DLD1 (cell line): ENCODE results near the gene DAPK2.

ENCODE experiments used
- in situ Hi-C: cut with HindIII; loops from 2 replicates; pipeline ENCODE4 v1.10.0; 2017; ENCODE audit warnings: low sequenced_read_pairs

DAPK2 gene

DNA sequence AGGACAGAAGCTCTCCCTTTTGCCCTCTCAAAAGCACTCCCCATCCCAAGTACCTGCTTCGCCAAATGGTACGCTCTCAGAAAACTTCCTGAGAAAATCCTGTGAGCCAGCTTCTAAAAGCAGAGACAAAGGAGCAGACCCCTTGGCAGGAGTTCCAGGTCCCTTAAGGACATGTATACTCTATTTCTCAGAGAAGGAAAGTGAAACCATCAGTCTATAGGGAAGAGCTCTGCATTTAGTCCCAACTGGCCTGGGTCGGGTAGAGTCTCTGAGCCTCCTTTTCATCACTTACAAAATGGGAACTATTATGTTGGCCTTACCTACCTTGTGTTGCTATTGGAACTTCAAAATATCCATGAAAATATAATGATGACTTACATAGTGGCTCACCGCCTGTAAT, 19.7 kb downstream of the DAPK2 start:
- in situ Hi-C loops = no loop called here

DNA sequence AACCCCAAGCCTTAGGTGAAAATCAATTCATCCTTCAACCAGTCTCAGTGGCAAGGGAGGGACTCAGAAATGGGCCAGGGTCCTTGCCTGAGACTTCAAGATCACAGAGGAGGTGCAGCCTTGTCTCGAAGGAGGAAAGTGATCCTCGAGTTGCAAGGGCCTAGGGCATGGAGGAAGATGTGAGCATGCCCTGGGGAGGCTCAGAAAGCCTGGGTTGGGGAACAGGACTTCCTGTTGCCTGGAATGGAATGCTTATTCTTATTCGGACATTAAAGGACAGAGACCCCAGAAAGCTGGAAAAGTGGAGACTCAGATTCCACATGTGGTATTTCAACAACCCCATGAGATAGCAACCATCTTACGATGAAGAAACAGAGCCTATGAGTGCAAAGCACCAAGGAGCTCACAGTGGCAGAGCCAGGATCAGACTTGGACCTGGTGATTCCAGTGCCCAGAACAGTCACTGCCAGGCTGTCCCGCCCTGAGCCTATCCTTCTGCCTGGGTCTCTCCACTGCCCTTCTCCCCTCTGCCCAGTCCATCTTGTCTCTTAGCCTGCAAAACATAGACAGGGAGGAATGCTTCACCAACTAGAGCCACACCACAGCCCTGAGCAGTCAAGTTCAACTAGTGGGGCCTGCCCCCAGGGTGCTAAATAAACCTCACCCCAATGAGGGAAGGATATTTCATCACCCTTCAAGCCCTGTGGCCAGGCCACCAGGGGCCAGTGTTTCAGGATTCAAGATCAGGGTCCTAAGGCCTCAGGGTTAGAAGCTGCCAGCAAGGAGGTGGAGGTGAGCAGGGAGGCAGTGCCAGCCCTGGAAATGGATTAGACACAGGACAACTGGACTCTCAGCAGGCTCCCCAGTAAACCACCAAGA, 21.9 kb downstream of the DAPK2 start:
- in situ Hi-C loops = no loop called here

DNA sequence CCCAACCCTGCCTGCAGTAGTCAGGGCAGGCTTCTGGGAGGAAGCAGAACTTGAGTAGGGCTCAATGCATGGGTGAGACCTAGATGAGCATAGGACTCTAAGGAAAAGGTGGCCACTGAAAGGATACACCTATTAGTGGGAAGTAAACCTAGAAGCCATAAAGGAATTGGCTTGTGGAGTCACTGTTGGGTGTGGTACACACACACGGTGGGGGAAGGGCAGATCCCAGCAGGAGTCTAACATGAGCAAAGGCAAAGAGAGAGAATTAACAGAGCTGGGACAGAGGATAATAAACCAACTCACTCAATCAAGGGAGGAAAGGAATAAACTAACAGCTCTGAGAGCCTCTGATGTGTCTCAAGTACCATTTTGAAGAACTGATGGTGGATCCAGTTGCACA, 23.1 kb downstream of the DAPK2 start:
- in situ Hi-C loops = no loop called here

DNA sequence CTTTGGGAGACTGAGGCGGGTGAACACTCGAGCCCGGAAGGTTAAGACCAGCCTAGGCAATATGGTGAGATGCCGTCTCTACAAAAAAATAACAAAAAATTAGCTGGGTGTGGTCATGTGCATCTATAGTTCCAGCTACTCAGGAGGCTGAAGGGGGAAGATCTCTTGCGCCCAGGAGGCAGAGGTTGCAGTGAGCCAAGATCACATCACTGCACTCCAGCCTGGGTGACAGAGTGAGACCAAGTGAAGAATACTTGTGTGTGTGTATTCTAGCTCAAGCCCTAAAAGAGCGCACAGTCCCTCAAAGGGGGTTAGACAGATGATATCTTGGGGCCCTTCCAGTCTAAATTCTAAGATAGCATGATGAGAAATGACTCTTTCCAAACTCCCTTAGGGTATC, 23.7 kb downstream of the DAPK2 start:
- in situ Hi-C loops = no loop called here

DNA sequence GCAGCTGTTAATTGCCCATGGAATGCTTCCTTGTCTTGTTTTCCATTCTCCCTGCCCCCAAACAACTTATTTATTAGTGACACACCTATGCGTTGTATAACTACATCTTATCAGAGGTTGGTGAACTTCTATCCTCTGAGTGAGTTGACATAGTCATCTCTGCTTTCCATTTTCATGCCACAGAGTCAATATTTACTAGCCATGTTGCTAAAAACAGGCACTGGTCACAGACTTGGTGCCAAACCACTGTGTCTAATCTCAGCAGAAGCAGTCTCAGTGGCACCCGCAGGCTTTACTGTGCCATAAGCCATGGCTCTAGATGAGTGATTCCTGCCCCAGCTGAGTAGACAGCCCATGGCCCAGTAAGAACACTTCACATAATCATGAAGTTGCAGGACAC, 26.5 kb downstream of the DAPK2 start:
- in situ Hi-C loops = no loop called here

DNA sequence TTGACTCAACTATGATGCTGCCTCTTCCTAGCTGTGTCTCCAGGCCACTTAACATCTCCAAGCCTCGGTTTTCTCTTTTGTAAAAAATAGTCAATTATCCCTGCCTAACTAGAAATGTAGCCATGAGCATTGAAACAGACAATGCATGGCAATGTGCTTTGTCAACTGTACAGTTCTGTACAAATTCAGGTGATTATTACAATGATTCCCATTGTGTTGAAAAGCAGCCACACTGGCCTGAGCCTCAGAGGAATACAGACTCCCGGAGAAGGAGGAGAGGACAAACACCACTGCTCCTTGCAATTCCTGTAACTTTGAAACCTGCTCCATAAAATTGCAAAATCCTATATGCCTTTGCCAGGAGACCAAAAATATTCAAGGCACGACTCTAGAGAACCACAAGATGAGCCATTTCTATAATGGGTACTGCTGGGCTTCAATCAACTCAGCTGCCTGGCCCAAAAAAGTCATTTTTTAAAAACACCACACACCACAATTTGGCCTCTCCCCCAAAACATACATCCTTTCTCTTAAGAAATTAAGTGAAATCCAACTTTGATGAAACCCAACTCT, 28.6 kb downstream of the DAPK2 start:
- in situ Hi-C loops = no loop called here

DNA sequence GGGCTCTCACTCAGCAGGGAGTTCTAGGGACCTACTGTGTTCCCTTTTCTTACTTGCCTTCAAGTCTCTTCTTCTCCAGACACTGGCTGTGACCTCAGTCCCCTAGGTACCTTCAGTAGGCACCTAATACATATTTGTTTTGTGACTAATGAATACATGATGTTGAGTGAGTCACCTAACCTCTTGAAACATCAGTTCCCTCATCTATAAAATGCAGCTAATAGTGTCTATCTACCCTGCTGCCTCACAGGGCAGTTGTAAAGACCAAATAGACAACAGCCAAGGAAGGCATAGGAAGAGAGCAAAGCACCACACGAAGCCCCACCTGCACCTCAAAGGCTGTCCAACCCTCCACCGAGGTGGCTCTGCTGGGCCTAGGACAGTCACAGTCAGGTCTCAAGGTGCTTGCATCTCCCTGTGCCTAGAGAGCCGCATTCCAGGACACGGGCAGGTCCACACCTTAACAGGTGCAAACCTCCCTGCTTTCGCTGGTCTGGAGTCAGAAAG, 29.1 kb downstream of the DAPK2 start:
- in situ Hi-C loops = no loop called here

DNA sequence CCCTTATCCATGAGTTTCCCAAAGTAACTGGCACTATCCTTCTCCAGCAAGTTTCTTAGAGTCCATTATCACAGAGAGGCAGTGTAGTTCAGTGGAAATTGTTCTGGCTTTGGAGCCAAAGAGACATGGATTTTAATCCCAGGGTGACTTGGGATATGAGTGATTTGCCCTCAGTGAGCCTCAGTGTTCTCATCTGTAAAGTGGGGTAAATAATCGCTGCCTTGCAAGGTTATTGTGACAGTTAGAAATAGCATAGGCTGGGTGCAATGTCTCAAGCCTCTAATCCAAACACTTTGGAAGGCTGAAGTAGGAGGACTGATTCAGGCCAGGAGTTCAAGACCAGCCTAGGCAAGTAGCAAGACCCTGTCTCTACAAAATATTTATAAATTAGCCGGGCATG, 30.0 kb downstream of the DAPK2 start:
- in situ Hi-C loops = no loop called here

DNA sequence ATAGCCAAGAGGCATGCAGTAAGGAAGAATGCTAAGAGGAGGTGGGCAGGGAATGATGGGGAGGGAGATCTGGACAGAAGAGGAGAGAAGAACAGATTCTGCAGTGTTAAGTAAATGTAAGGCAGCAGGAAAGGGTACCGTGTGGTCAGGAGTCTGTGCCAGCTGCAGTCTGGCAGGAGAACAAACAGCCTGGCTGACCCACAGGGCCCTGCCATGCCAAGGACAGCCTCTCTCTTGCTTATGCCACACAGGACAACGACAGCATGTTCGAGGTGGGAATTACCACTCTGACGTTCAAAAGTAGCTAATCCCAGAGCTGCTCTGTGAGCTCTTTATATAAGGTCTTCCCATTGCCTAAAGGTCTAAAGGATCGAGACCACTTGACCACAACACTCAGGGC, 31.3 kb downstream of the DAPK2 start:
- in situ Hi-C loops = no loop called here

DNA sequence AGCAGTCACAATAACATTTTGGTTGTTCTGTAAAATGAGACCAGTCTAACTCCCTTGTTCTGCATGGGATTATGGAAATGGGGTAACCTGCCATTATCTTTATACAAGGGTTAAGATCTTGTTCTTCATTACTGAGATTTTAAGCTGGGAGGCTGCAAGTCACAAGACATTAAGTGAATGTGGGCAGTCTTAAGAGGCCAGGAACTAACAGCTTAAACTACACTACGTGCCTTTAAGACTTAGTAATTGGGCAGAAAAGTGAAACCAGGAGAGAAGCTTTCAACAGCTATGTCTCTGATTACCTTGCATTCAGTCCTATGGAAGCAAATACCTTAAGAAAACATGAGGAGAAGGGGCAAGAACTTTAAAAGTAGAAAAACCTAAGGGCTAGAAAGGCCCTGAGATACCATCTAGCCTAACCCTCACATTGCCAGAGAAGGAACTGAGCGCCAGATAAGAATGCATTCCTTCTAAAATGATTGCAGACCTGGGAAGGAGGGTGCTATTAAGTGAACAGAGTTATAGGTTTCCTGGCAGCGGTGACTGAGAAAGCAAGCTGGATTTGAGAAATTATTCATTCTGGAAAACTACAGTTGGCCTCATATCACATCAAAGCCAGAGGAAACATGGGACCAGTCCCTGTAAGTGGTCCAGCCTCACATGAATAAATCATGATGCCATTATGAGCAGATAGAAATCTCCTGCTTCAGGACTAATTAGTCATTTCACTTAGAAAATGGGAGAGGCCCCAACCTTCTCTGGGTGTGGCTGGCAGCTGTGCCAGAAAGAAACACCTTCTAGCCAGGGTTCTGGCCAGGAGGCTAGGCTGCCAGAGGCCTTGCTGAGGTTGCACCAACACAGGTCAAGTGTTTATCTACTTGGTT, 32.9 kb downstream of the DAPK2 start:
- in situ Hi-C loops = no loop called here

DNA sequence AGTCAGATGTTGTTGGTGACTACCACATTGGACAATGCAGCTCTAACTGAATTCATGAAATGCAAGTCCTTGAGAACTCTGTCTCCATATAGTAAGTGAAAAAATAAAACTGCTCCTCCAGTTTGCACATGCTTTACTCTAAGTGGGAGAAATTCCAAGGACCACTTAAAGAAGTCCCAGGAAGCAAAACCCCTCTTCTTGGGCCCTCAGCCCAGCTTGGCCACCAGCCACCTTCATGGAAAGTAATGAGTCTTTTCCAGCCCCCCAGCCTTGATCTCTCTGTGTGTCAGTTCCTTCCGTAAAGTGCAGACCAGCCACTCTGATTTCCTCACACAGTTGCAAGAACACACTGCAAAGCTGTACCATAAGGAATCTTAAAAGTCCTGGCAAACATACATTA, 34.5 kb downstream of the DAPK2 start:
- in situ Hi-C loops = no loop called here

DNA sequence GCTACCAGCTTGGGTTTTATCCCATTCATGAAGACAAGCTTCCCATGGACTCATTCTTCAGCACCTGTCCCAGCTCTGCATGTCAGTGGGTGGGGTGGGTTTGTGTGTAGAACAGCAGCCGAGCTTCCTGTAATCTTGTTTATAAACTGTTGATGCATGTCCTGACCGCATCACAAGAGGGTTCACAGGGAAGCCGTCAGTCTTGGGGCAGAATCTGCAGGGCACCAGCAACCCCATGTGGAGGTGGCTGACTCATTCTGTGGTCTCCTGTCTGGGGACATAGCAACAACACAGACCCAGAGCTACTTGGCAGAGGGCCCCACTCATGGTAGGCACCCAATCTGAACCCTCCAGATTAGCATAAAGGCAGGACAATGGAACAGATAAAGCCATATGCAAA, 35.6 kb downstream of the DAPK2 start:
- in situ Hi-C loops = no loop called here

DNA sequence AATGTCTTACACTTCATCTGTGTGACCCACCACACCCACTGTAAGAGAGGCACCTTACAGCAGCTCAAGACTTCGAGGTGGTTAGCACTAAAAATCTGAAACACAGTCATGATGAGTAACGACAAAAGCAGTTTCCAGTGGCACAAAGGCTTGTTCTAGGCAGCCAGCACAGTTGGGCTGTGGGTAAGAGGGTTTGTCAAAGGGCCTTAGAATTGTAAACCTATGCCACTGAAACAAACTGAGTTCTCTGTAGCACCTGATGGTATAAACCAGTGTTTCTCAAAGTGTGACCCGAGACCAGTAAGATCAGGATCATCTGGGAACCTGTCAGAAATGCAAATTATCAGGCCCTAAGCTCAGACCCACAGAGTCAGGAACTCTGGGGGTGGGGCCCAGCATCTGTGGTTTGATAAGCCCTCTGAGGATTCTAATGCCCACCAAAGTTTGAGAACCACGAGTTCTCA, 36.5 kb downstream of the DAPK2 start:
- in situ Hi-C loops = no loop called here

DNA sequence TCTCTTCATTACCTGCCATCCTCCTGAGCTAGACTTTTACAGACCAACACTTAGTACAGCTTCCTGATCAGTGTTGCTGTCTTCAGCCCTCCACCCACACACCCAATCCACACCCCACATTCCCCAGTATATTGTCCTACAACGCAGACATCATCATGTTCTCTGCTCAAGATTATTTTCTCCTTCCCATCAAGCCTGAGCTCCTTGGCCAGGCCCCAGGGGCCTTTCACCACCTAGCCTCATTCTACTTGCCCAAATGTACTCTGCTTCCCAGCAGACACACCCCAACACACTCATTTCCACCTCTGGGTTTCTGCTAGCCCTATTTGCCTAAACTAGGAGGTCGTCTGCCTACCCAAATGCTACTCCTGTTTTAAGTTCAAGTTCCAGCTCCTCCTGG, 37.0 kb downstream of the DAPK2 start:
- in situ Hi-C loops = no loop called here

DNA sequence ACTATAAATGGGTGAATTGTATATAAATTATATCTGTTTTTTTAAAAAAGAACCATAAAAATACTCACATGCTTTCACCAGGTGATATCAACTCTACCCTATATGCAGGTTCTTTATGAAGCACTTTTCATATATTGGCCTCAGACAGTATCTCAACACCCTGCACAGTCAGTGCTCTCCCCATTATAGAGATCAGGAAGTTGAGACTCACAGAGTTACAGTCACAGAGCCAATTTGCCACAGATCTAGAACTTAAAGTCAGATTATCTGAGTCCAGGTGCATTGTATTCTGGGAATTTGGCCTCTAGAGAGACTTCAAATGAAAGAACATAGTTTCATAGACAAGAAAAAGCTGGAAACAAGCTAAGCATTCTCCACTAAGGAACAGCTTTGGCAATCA, 38.1 kb downstream of the DAPK2 start:
- in situ Hi-C loops = no loop called here

DNA sequence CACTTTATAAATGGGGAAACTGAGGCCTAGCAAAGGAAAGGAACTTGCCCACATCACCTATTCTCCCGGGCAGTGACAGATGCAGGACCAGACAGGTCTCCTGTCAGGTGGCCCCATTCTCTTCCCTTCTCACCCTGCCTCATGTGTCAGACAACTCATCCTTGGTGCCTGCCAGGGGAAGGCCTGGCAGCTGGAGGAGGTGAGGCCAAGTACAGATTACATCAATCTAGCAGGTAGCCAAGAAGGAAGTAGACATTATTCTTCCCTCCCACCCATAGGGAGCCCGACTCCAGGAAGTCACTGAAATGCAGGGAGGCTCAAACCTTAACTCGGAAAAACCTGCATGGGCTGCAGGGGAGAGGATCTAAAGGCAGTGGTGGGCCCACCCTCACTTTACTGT, 39.6 kb downstream of the DAPK2 start:
- in situ Hi-C loops = no loop called here

DNA sequence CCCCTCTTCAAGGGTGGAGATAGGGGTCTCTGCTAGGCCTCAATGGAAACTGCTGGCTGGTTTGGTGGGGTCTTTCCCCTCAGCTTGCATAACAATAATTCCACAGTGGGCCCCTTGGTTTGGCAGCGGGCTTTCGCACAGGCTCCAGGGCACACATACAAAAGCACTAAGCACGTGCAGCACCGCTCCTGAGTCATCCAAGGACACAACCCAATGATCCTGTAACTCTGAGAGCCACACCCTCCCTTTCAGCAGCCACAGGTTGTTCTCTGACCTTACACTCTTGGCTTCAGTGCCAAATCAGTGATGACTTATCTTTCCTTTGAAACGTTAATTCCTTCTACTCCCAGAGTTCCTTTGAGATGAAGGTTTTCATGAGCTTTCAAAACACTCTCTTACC, 41.7 kb downstream of the DAPK2 start:
- in situ Hi-C loops = no loop called here

DNA sequence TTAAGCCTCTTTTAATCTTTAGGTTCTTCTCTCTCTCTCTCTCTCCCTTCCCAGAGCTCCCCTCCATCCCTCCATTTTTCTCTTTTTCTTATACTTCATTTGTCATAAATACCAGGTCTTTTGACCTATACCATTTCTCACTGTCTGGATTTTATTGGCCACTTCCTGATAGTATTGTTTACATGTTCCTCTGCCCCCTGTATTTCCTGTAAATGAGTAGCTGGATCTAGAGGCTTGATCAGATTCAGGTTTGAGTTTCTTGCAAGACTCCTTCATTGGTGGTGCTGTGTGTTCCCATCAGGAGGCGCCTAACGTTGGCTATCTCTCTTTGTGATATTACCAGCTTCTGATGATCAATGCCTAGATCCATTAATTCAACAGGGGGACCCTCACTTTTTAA, 42.2 kb downstream of the DAPK2 start:
- in situ Hi-C loops = no loop called here

DNA sequence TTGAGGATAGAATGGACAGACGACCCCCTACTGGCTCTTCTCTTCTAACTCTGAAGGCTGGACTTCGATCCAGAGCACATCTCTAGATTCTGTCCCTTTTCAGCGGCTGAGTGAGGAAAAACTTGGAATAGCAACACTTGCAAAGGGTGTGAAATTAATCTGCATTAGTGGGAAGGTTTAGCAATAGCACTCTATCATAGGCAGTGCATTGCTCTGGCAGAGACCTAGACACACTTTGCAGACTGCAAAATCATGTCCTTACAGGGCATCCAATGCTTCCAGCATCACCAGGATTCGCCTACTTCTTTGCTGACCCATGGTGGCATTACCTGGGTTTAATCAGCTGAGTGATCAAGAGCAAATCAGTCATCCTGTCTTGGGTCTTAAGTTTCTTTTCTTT, 43.1 kb downstream of the DAPK2 start:
- in situ Hi-C loops = no loop called here

DNA sequence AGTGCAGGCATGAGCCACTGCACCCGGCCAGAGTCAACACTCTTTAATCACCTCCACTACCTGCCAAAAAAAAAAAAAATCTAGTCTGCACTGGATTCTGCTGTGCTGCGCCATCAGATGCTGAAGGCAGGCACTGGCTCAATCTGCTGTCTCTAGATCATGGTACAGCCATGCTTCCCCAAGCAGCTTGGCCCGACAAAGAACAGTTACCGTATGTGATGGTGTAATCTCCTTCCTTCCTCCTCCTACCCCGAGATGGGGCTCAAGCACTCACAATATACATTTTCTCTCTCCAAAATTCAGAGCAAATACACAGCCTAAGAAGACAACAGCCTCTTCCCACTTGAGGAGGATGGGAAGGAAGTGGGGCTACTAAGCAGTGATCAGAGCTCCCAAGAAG, 45.1 kb downstream of the DAPK2 start:
- in situ Hi-C loops = no loop called here

DNA sequence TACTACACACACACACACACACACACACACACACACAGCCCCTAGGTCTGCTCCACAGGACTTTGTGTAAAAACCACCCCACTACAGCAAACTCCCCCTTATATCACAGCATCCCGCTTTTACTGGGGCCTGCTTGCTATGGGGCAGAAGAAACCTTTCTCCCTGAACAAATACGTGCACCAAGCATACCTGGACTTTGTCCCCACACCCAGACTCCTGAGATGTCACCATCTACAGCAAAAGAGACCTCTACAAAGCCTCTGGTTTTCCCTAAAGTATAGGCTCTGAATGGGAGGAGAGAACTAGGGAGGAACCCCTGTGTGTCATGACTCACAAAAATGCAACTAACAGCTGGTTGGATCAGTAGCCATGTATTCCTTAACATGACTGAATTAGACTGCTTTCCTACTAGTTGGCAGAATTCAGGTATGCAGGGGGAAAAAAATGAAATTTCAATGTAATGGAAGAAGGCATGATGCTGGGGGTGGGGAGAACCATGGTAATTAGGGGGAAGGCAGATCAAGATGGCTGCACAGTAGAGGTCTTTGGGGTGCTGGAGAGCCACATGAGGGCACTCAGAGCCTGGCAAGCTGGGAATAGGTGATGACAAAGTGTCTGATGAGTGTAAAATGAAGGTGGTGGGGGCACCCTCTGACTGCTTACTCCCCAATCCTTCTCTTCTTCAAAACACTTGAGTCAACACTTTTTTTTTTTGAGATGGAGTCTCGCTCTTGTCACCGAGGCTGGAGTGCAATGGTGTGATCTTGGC, 45.9 kb downstream of the DAPK2 start:
- in situ Hi-C loops = no loop called here
